Duodenal mucosa (tissue), 2 donors: ENCODE results near the gene NSUN7.

ENCODE experiments used
- H3K27ac ChIP-seq: one replicate; pipeline ENCODE4 v1.7.0; 2013; ENCODE audit warnings: low read depth, low read length
- H3K27me3 ChIP-seq, 2 donors: one replicate each; pipeline ENCODE4 v1.7.0; 2013; ENCODE audit warnings: low read length in 2 of 2, control low read depth in 1 of 2; ENCODE audit not compliant: insufficient read depth in 2 of 2, control insufficient read depth in 1 of 2
- H3K36me3 ChIP-seq, 2 donors: one replicate each; pipeline ENCODE4 v1.7.0; 2013; ENCODE audit warnings: low read length in 2 of 2, control low read depth in 1 of 2; ENCODE audit not compliant: insufficient read depth in 2 of 2, control insufficient read depth in 1 of 2
- H3K4me1 ChIP-seq, 2 donors: one replicate each; pipeline ENCODE4 v1.7.0; 2013; ENCODE audit warnings: low read length in 2 of 2, control low read depth in 1 of 2; ENCODE audit not compliant: insufficient read depth in 2 of 2, control insufficient read depth in 1 of 2
- H3K4me3 ChIP-seq, 2 donors: one replicate each; pipeline ENCODE4 v1.7.0; 2013; ENCODE audit warnings: low read length in 2 of 2, low read depth in 1 of 2
- H3K9ac ChIP-seq, 2 donors: one replicate each; pipeline ENCODE4 v1.7.0; 2013; ENCODE audit warnings: low read length in 2 of 2, low read depth in 1 of 2
- H3K9me3 ChIP-seq, 2 donors: one replicate each; pipeline ENCODE4 v1.7.0; 2013; ENCODE audit warnings: low read length in 2 of 2, control low read depth in 1 of 2; ENCODE audit not compliant: control insufficient read depth in 1 of 2

The NSUN7 gene

DNA sequence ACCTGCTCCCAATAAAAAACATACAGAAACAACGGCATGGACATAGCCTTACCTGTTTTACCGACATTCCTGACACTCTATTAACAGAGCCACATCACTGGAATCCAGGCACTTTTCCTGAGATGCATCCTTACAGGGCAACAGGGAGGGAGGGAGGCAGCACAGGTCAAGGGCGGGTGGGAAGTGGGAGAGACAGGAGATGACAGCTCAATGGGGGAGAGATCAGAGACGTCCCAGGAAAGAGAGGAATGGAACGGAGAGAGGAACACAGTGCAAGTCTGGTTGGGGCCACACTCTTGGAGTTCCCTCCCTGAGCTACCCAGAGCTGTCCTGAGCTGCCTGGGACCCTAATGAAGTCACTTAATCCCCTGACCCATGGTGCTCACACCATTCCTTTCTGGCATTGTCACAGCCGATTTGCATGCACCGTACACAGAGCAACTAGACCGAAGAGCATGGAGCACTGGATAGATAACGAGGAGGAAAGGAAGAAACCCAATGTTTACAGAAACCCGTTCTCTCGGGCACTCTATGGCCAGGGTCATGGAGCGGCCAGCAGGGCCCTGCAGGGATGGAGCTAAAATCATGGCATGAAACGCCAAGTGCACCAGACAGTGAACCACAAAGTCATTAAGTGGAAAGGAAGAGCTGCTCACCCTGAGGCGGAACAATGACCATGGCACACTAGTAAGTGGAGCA lies 93.1 kb downstream of the NSUN7 start:
- H3K36me3 ChIP-seq = peaks cover 0 to 5% of the 10 kb centered on the region in 2 donors
- no peak overlapping the region for H3K4me3 ChIP-seq
- H3K9ac ChIP-seq = no peak overlapping the region
- no peaks in the 10 kb centered on the region for H3K27me3 ChIP-seq
- H3K9me3 ChIP-seq = no peaks in the 10 kb centered on the region
- no peak overlapping the region for H3K27ac ChIP-seq
- no peaks in the 10 kb centered on the region for H3K4me1 ChIP-seq

DNA sequence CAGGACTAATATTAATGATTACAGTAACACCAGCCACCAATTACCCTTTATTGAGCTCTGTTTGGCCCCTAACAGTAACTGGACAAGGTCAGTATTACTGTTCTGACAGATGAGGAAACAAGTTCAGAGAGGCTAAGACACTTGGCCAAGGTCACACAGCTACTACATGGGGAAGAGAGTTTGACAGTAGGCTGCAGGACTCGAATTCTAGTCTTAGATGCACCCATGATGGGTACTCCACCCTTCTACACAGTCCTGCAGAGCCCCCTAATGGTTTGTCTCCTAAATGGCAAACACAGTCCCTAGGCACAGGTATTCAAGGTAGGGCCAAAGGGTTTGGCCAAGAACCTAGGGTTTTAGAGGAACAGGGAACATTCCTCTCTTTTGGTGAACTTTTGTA lies 93.9 kb downstream of the NSUN7 start:
- no peak overlapping the region for H3K27ac ChIP-seq

DNA sequence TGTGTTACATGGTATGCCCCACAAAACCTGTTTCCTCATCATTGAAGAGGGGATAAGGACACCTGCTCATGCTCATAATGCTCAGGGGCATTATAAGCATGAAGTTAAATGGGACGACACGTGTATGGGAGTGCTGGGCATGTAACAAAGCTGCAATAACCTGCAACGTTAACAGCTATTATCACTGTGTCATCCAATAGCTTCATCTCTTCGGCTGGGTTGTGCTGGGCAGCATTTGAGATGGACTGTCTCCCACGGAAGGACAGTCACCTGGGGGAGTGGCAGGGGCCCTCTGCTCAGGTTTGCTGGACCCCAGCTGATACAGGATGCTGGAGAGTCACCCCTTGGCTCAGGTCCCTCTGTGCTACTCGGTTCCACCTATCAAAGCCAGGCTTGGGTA lies 94.5 kb downstream of the NSUN7 start:
- Histone ChIP-seq H3K36me3 (peaks cover 0 to 5% of the 10 kb centered on the region in 2 donors), H3K9me3 (no peaks in the 10 kb centered on the region), H3K27ac (no peak overlapping the region), H3K27me3 (no peaks in the 10 kb centered on the region), H3K9ac (no peak overlapping the region), H3K4me3 (no peak overlapping the region), H3K4me1 (no peaks in the 10 kb centered on the region)

More for the DNA sequence above, 93.9 kb downstream of the NSUN7 start:
- Histone ChIP-seq H3K9ac (no peak overlapping the region), H3K4me3 (no peak overlapping the region), H3K9me3 (no peaks in the 10 kb centered on the region), H3K36me3 (peaks cover 0 to 5% of the 10 kb centered on the region in 2 donors), H3K4me1 (no peaks in the 10 kb centered on the region), H3K27me3 (no peaks in the 10 kb centered on the region)

DNA sequence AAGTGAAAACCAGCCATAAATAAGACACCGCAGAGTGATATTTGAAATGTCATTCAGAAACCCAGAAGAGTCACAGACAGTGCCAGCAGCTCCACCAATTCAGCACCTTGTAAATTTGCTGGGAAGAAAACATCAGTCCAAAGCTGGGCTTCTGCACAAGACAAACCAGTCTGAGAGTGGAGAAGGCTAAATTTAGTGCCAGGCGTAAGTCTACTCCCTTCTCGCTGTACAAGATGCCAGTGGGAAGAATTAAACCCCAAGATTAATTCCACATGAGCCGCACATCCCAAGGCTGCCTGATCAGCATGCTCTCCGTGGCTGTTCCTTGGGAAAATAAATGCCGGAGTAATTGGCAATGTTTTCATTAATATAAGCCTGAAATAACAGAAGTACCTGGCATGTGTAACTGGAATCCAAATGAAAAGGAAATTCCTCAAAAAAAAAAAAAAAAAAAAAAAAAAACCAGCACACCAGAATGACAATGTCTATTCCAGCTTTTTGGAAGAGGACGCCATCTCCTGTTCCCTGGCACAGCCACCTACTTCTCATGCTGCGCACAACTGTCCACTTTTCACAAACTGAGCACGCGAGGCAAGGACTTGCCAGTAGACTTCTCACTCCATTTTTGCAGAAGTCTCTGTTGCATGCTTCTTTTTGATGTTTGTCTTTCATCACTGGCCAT lies 95.5 kb downstream of the NSUN7 start:
- Histone ChIP-seq H3K27ac (no peak overlapping the region), H3K4me3 (no peak overlapping the region), H3K9ac (no peak overlapping the region), H3K4me1 (no peaks in the 10 kb centered on the region), H3K9me3 (no peaks in the 10 kb centered on the region), H3K27me3 (no peaks in the 10 kb centered on the region), H3K36me3 (peaks cover 0 to 5% of the 10 kb centered on the region in 2 donors)

DNA sequence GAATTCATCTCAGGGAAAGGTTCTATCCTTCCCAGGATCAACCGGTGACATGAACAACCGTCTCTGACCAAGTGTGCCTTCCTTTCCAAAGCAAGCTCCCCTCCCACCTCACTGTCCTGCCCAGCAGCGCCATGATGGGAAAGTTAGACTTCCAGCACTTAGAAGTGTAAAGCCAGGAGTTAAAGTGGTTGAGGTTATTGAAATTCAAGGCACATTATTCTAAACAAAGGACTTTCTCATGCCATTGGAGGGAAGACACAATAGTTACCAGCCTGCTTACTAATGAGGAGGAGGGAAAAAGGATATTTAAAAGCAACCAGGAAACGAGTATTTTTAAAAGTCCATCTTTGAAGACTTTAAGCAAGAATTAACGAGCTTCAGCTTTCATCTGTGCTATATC lies 96.8 kb downstream of the NSUN7 start:
- peaks cover 0 to 5% of the 10 kb centered on the region in 2 donors for H3K36me3 ChIP-seq
- no peak overlapping the region for H3K4me3 ChIP-seq
- H3K27ac ChIP-seq = no peak overlapping the region
- H3K4me1 ChIP-seq = no peaks in the 10 kb centered on the region
- H3K9me3 ChIP-seq = no peaks in the 10 kb centered on the region
- H3K9ac ChIP-seq = no peak overlapping the region
- no peaks in the 10 kb centered on the region for H3K27me3 ChIP-seq

DNA sequence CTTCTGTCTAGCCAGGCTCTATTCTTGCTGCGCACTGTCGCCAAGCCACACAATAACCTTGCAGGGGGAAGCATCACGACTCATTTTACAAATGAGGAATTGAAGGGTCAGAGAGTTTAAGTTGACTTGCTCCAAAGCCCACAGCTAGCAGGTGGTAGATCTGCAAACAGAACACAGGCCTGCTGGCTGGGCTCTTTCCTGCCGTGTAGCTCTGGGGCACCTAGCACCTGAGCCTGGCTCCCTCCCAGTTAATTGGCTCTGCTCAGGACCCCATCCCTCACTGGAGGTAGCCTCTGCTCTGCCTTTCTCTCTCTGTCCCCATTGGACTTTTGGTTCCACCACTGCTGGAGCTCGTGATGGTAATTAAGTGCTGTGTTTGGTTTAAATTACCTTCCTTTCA lies 98.5 kb downstream of the NSUN7 start:
- H3K27me3 ChIP-seq = no peaks in the 10 kb centered on the region
- no peak overlapping the region for H3K9ac ChIP-seq
- H3K27ac ChIP-seq = no peak overlapping the region
- H3K36me3 ChIP-seq = no peaks in the 10 kb centered on the region
- no peak overlapping the region for H3K4me3 ChIP-seq
- no peaks in the 10 kb centered on the region for H3K4me1 ChIP-seq
- no peaks in the 10 kb centered on the region for H3K9me3 ChIP-seq

DNA sequence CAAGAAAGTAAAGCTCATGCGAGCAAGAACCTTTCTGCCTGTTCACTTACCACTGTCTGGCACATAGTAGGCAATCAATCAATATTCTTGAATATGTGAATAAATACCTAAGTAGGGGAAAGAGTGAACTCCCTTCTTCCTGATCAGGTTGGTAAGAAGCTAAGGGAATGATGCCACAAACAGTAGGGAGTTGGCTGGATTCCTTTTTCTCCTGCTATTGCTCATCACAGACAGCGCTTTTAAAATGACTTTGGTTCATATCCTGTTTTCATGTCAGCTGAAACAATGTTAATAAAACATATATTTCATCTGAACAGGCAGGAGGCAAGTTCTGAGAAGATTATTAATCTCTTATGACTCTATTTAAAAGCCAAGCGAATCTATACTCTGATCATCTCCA lies 99.2 kb downstream of the NSUN7 start:
- H3K9ac ChIP-seq = no peak overlapping the region
- H3K9me3 ChIP-seq = no peaks in the 10 kb centered on the region
- H3K4me3 ChIP-seq = no peak overlapping the region
- H3K4me1 ChIP-seq = no peaks in the 10 kb centered on the region
- H3K36me3 ChIP-seq = no peaks in the 10 kb centered on the region
- no peaks in the 10 kb centered on the region for H3K27me3 ChIP-seq
- H3K27ac ChIP-seq = no peak overlapping the region

DNA sequence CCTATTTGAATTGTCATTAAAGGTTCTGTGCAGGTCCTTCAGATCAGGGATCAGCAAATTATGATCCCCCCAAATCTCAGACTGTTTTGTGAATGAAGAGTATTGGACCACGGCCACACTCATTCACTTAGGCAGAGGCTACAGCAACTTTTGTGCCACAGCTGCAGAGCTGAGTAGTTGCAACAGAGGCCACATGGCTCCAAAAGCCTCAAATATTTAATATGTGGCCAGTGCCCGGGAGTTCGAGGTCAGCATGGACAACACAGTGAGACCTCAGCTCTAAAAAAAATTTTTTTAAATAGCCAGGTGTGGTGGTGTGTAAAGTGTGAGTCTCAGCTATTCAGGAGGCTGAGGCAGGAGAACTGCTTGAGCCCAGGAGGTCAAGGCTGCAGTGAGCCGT lies 100.7 kb downstream of the NSUN7 start:
- Histone ChIP-seq H3K4me3 (no peak overlapping the region), H3K4me1 (no peaks in the 10 kb centered on the region), H3K36me3 (no peaks in the 10 kb centered on the region), H3K9me3 (no peaks in the 10 kb centered on the region), H3K27ac (no peak overlapping the region), H3K9ac (no peak overlapping the region), H3K27me3 (no peaks in the 10 kb centered on the region)

DNA sequence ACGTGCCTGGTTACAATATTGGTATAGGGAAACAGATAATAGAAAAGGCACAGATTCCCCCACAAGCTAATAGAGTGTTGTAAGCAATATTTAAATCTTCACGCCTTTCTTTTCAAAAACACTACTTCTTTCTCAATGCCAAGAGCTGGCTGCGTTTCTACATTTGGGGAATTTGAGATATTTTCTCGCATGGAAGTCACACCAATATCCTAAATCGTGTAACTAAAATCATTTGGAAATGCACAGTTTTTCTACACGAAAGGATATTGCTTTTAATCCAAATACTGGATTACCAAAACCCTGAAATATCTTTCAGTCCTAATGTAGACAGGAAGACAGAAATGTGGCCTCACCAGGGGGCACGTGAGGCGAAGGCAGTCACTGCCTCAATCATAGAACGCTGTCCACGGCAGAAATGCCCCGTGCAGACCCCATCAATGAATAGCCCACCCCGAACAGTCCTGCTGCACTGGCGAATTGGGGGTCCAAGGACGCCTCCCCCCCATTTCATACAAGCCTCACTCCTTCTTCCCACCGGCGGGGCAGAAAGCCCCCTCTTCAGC lies 106.6 kb downstream of the NSUN7 start:
- no peaks in the 10 kb centered on the region for H3K36me3 ChIP-seq
- no peaks in the 10 kb centered on the region for H3K9me3 ChIP-seq
- H3K4me3 ChIP-seq = peak overlapping the region in 1 of 2 donors; percentile 53
- peaks cover 0 to 5% of the 10 kb centered on the region in 2 donors for H3K27me3 ChIP-seq
- no peak overlapping the region for H3K27ac ChIP-seq
- no peak overlapping the region for H3K9ac ChIP-seq
- no peaks in the 10 kb centered on the region for H3K4me1 ChIP-seq

DNA sequence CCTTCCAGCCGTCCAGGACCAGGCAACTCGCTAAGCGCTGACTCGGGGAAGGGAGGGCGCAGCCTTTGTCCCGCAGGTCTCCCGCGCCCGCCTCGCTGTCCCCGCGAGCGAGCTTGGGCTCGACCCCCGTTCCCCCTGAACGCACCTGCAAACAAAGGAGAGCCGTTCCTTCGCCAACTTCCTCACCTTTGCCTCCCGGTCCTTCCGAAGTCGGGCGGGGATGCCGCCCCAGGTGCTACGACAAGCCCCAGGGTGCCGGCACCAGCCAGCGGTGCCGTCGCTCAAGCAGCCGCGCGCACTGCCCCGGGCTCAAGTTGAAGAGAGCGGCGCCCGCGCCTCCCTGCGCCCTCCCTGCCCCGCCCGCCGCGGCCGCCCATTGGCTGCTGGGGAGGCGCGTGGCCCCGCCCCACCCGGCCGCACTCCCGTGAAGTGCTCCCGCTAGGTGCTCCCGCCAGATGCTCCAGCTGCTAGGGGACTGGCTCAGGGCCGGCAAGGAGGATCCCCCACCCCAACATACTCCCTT lies 107.1 kb downstream of the NSUN7 start:
- peaks cover 0 to 5% of the 10 kb centered on the region in 2 donors for H3K27me3 ChIP-seq
- H3K4me1 ChIP-seq = no peaks in the 10 kb centered on the region
- no peaks in the 10 kb centered on the region for H3K9me3 ChIP-seq
- H3K36me3 ChIP-seq = no peaks in the 10 kb centered on the region
- no peak overlapping the region for H3K27ac ChIP-seq
- no peak overlapping the region for H3K9ac ChIP-seq
- H3K4me3 ChIP-seq = peak overlapping the region in 1 of 2 donors; percentile 53
